ENCODE data around the gene SPATA46.
"Not testable (repeated sequence)": the region's sequence is repeated elsewhere in the genome, so short reads cannot be mapped to it uniquely, and the experiment has no call there.

SPATA46 gene, protein sequence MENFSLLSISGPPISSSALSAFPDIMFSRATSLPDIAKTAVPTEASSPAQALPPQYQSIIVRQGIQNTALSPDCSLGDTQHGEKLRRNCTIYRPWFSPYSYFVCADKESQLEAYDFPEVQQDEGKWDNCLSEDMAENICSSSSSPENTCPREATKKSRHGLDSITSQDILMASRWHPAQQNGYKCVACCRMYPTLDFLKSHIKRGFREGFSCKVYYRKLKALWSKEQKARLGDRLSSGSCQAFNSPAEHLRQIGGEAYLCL
- long read RNA-seq, donor 1 = 0 reads
- long read RNA-seq, donor 2 = 0 reads
- long read RNA-seq, donor 3 = 0 reads
- long read RNA-seq, donor 4 = 0 reads
- long read RNA-seq, donor 5 = 0 reads
- long read RNA-seq, donor 6 = 0 reads
- long read RNA-seq, donor 7 = 0 reads
- long read RNA-seq, donor 8 = 0 reads

DNA sequence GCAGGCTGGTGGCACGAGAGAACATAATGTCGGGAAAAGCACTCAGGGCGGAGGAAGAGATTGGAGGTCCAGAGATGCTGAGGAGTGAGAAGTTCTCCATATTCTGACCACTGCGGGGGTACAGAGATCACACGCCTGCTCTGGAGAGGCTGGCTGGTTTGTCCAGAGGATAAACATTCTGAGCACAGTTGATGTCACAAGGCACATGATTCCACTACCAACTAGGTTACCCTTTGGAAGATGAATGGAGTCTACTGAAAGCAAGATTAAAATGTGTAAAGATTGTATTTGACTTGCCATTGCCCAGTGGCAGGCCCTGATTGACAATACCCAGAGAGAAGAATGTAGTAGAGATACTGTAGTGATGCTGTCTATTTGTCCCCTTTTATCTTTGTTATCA, at the start of gene SPATA46:
Gene SPATA46 (minus strand): TSS at position 164 of the 400 bp plus-strand sequence. CDS start 64 bp downstream, at position 100.
- no peak for DNase-seq

DNA sequence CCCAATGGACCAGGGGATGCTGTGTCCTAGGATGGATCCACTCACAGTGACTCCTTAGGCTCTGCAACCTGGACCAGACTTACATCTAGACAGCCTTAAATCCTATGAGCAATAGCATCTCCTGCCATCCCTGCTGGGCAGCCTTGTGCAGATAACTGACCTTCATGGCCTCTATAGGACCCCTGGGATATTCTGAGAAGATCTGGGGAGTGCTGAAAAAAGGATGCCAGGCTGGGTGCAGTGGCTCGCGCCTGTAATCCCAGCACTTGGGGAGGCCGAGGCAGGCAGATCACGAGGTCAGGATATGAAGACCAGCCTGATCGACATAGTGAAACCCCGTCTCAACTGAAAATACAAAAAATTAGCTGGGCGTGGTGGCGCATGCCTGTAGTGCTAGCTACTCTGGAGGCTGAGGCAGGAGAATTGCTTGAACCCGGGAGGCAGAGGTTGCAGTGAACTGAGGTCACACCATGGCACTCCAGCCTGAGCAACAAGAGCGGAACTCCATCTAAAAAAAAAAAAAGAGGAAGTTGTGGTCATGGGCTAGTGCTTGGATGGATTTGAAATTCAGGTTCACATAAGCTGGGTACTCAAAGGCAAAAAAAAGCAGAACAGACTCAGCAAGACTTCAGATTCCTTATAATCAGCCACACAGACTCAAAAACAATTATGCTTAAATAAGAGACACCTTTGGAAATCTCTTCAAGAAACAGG, 46.2 kb upstream of the SPATA46 start:
- no peak for DNase-seq

DNA sequence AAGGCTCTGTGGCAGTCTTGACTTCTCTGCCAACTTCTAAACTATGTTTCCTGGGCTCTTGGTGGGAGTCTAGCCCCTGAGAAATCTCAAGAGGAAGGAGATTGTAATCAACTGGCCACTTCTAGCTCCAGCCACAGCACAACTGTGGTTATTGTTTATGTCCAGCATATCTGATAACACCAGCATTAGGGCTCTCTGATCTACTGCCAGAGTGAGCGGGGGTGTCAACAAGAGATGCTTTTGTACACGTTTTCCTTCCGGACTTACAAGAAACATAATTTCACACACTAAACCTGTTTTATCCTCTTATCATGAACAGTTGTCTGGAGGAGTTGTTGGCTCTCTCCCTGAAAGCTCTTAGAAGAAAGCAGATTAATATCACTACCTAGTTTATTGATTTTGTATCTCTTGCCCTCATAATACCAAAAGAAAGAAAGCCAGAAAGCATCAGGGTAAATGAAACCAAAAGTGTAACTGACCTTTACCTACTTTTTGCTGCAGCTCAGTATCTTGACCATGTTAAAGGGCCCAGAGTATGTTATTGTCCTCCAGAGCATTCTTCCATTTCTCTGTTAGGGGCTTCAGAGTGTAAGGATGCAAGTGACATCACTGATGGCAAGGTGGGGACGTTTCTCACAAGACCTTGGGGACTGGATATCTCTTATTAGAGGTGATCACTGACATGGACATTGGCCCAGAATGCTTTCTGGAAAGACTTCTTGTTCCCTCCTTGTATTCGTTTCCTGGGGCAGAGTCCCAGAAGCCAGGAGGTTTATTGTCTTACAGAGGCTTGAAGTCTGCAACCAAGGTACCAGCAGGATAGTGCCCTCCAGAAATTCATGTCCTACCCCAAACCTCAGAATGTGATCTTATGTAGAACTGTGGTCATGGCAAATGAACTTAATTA, 44.9 kb upstream of the SPATA46 start:
- no peak for DNase-seq

DNA sequence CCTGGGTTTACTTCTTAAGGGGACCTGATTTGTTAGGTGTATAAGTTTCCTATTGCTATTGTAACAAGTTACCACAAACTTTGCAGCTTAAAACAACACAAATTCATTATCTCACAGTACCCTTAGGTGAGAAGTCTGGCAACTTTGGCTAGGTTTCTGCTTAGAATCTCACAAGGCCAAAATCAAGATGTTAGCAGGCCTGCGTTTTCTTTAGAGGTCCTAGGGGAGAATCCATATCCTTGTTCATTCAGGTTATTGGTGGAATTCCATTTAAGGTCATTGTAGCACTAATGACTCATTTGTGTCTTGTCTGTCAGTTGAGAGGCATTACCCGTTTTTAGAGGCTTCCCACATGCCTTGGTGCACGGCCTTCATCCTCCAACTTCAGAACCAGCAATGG, 43.5 kb upstream of the SPATA46 start:
- no peak for DNase-seq

DNA sequence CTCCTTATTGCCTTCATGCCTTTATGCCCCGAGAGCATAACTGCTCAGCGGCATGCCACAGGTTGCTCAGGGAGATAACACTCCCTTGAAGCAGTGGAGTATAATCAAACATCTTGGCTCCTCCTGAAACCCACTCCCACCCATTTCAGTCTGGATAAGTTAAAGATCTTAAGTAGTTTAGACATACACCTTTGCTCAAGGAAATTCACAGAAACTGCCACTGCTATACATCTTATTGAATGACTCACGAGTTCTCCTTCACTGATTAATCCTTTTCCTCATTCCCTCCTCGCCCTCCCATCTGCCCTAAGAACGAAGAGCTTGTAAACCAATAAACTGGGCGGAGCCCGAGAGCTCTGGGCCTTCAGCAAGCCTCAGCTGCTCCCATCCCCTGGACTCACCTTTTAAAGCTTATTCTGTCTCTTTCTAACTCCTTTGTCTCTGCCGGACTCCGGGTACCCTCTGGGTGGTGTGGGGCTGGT, 42.8 kb upstream of the SPATA46 start:
- DNase-seq = not testable (repeated sequence)

DNA sequence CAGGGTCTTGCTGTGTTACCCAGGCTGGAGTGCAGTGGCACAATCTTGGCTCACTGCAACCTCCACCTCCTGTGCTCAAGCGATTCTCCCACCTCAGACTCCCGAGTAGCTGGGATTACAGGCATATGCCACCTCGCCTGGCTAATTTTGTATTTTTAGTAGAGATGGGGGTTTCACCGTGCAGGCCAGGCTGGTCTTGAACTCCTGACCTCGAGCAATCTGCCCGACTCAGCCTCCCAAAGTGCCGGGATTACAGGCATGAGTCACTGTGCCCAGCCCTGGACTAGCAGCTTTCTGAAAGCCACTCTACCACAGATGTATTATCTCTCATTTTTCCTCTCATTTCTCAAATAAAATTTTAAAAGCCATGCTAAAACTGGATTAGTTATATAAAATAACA, 41.9 kb upstream of the SPATA46 start:
- not testable (repeated sequence) for DNase-seq

DNA sequence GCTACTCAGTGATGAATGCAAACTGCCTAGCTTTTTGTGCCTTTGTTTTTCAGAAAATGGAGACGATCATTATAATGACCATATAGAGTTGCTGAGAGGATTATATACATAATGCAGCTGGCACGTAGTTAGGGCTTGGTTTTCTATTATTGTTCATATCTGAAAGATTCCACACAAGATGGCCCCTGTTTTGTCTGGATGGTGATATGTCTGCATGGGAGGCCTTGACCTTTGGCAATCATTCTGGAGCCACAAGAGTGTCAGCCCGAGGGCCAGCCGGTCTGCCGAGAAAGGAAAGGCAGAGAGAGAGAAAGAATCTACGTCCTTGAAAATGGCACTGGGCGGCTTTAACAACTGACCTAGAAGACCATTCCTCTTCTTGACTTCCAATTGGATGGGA, 41.0 kb upstream of the SPATA46 start:
- no peak for DNase-seq

DNA sequence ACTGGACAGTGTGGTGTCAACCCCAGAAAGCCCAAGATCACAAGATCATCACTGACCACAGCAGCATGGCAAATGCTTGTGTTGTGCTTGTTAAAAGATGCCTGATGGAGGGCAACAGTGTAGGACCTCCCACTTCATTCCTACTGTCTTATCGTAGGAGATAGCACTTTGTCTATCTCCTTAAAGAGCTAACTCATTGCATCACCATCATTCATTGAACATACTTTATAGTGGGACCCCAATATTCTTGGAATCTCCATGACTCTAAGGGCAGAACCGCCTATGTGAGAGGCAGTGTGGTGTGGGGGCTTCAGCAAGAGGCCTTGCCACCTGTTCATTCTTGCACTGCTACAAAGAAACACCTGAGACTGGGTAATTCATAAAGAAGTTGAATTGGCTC, 40.3 kb upstream of the SPATA46 start:
- DNase-seq = no peak

DNA sequence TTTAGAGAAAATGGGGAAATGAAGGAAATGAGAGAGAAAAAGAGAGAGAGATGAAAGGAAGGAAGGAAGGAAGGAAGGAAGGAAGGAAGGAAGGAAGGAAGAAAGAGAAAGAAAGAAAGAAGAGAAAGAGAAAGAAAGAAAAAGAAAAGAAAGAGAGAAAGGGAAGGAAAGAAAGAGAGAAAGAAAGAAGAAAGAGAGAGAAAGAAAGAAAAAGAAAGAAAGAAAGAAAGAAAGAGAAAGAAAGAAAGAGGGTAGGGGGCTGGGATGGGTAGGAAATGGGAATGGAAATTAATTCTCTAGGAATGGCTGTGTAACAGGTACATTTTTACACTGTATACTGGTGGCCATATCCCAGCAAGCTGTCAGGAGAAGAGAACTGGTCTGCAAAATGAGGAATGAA, 39.6 kb upstream of the SPATA46 start:
- DNase-seq = no peak

DNA sequence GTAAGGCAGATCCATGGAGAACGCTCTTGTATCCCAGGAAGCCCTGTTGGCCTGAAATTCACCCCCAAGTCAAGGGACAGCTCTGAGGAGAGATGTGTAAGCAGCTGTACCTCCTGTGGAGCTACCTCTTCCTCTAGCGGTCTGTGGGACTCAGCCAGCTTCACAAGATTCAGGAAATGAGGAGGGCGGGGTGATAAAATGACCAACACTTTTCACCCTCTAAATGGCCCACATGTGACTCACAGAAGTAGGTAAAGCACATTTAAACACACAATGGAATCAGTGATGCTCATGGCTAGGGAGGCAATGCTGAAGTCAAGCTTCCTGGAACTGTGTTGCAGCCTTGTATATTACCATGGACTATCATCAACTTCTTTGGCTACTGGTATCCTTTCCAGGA, 35.3 kb upstream of the SPATA46 start, which contains the start of gene SH2D1B:
Gene SH2D1B (minus strand): TSS at position 135 of the 400 bp plus-strand sequence. CDS start 120 bp downstream, at position 15.
- no peak for DNase-seq

DNA sequence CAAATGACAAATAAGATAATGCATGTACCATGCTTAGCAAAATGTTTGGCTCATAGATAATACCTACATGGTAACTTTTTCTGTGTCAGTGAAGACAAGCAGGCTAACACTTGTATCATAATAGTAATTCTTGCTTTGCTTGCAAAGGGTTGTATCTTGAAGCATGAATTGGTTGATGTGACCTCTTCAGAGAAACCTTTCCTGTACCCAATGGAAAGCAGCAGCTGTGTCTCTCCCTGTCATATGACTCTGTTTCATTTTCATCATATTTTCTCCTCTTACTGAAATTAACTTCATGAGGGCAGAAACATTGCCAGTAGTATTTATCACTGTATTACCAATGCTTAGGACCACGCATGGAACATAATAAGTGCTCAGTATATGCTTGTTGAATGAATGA, 30.9 kb upstream of the SPATA46 start:
- DNase-seq = no peak

DNA sequence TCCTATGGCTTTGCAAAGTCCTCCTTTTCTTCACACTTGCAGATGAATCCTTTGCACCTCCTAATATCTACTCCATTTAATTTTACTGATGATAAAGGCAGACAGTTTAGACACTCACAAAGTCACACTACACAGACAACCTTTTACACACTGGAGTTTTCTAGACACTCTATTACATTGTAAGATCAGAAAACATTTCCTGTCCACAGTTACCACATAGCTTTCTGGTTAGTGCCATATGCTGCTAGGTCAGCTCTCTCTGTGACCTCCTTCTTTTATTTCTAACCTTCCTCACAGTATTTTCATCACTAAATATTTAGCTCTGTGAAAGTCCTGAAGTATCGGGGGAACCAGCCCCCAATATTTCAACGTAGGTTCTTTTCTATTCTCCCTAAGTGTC, 30.2 kb upstream of the SPATA46 start:
- DNase-seq = no peak

DNA sequence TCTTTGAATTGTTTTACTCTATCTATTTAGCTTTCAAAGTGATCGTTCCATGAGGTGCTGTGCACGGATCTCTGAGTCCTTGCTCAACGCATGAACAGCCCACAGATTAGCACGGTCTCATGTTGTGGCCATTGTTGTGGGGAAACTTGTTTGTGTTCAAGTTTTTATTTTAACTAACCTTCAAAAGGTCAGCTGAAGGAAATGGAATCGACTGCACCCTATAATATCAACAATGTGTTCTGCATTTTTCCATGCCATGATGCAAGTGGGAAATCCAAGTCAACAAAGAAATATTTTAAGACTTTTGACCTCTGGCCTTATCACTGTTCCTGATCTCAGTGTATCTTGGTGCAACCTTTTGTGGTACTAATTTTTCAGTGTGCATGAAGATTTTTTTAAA, 29.1 kb upstream of the SPATA46 start:
- DNase-seq = no peak

DNA sequence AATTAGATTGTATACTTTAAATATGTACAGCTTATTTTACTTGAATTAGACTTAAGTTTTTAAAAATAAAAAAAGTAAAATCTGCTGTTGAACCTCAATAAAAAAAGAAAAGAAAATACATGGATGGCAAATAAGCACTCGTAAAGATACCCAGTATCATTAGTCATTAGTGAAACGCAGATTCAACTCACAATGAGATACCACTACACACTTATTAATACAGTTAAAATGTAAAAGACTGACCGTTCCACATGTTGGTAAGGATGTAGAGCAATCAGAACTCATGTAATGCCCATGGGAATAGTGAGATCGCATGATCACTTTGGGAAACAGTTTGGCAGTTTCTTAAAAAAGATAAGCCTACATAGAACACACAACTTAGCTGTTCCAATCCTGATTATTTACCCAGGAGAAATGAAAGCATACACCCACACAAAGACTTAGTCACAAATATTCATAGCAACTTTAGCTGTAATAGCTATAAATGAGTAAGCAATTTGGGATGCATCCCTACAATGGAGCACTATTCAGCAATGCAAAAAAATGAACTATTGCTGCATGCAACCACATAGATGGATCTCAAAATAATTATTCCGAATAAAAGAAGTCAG, 28.0 kb upstream of the SPATA46 start:
- no peak for DNase-seq

DNA sequence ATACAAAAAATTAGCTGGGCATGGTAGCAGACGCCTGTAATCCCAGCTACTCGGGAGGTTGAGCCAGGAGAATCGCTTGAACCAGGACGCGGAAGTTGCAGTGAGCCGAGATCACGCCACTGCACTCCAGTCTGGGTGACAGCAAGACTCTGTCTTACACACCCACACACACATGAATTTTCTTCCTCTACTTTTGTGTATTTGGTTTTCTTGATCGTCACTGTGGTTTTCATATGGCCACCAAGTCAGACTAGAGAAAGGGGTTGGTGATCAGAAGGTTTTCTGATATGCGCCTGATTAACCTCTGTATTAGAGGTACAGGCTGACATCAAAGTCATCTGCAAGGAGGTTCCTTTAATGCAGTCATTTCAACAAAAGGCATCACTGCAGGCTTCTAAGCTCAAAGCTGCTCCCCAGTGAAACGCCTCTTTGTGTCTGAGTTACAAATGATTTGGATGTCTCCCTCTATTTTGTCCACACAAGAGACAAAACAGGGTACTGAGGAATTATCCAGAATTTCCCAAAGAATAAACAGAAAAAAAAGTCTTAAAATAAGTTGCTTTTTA, 24.2 kb upstream of the SPATA46 start:
- no peak for DNase-seq

DNA sequence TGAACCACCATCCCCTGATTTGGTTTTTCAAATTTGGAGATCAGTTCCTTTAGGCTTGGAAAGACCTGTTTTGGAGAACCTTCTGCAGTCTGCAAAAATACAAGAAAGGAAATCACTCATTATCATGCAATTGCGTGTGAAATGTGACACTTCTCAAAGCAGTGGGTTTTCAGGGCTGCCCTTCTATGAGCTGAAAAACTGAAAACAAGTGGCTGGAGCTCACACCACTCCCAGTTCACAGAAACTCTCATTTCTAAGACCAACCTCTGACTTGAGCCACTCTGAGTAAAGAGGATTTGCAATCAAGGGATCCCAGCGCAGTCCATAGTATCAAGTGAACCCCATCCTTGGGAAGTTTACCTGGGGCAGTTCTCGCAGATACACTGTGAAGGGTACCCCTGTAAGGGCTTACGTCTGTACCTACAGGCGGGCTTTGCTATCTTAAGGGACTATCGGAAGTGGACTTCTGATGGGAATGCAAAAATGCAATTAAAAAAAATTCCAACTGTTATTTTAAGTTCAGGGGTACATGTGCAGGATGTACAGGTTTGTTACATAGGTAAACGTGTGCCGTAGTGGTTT, 22.4 kb upstream of the SPATA46 start:
- DNase-seq = no peak

DNA sequence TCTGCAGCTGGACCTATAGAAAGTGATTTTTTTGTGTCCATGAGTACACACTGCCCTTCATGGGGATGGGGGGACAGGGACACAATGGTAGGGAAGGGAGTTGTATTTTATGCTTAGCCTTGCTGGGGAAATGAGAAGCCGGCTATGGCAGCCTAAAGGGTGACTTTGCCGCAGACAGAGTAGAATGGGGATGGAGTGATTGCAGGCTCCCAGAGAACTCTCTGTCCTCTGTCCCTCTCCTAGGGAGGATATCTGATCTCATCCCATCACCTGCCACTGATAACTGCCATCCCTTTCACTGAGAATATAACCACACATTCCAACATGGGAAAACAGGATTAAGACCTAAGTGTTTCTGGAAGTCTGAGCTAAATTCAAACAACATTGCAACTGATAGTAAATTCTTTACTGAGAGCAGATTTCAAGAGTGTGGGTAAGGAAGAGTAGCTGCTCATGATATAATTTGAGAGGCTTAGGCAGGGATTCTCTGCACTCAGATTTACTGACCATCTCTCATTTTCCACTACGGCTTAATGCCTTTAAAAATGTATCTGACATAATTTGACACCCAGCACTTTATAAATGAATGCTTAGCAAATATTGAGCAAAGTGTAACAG, 21.4 kb upstream of the SPATA46 start:
- no peak for DNase-seq

DNA sequence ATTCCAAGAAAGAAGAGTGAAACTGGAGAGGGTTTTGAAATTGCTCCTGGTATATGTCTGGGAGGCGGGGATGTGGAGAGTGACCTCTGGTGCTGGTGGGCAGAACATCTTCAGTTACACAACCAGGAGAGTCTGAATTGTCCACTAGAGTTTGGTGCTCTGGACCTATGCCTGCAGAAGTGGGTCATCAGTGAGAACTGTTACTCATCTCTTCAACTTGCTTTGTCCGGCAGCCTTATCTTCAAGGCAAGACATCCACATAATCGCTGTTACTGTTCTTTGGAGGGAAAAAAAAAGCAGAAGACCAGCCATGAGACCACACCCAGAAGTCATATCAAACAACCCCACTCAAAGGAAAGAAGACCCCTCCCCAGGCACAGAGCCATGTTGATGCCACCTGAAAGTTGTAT, 20.4 kb upstream of the SPATA46 start:
- no peak for DNase-seq

DNA sequence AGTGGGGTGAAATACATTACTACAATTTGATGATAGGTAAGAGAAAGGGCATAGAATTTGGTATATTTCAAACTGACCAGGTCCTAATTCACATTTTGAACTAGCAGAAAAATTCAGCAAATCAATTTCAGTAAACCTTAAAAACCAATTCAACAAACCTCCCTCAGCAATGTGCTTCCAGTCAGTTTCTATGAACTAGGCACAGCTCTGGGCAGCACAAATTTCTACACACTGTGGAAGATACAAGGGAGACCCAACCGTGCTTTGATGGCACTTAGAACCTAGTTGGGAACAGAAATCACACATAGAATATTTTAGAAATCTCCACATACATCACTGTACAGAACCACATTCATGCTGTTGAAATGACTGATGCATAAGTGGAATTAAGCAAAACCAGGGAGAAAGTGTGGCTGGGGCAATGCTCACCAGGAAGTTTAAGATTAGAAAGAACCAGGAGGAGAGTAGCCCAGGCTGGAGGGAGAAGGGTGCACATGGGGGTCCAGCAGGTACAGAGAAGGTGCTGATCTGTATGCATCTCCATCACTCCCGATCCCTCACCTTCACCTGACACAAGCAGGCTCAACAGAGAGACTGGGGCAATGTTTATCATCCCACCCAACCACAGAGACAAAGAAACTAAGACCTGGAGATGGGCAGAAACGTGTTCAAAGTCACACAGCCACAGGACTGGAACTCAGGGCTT, 19.7 kb upstream of the SPATA46 start:
- DNase-seq = no peak
